ENCODE data around the gene ASB4. TPM values are rescaled to one million over a fixed set of nuclear protein-coding genes. Genes with fewer than 3 reads are reported as not detected.
A peak's percentile ranks its signal among the peaks of the same experiment; 100 is the strongest.
"Not testable (repeated sequence)": the region's sequence is repeated elsewhere in the genome, so short reads cannot be mapped to it uniquely, and the experiment has no call there.

Gene ASB4
- total and polyA plus RNA-seq, 9 donors = 18.6 to 50.5 (median 30.0) TPM

DNA sequence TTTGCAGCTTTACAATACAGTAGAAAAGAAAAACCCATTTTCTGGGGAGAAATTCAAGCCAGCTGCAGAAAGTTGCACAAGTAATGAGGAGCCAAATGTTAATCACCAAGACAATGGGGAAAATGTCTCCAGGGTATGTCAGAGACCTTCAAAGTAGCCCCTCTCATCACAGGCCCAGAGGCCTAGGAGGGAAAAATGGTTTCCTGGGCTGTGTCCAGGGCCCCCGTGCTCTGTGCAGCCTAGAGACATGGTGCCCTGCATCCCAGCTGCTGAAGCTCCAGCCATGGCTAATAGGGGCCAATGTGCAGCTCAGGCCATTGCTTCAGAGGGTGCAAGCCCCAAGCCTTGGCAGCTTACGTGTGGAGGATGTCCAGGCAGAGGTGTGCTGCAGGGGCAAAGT is 25.1 kb upstream of the ASB4 start:
- not testable (repeated sequence) for DNase-seq

DNA sequence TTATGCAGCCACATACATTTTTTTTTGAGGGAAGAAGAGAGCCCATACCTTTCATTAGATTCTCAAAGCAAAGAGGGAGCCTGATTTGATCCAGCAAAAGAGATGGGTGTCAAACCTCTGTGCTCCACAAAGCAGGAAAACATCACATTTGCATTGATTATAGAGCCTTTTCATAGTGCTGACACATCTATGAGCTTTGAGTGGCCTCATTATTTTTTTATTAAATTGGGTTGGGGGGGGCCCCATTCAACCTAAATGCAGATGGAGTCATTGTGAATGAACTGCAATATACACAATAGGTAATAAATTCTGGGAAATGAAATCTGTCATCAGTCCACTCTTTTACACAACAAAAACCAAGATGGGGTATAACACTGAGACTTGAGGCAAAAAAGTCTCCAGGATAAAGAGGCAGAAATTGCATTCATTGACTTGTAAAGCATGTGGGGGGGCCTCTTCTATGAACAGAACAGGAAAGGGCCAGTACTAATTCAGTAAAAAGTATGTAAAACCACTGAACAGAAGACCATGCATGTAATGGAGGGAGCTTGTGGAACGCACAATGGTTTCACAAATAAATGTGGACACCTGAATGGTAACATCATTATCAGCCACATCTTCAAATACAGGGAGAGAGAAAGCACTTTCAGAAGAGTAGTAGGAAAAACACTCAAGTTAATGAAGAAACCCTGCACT is 17.7 kb upstream of the ASB4 start:
- Histone ChIP-seq H3K4me1 (ENCODE audit: control insufficient read depth, insufficient read depth, low read length) (peaks cover 14% of the 10 kb centered on the region), H3K27ac (ENCODE audit: low read length) (no peak overlapping the region), H3K9me3 (replicated peaks; ENCODE audit: control insufficient read depth, low read depth, low read length) (no peaks in the 10 kb centered on the region), H3K4me3 (ENCODE audit: low read length) (no peak overlapping the region), H3K27me3 (ENCODE audit: control insufficient read depth, insufficient read depth, low read length) (no peaks in the 10 kb centered on the region), H3K36me3 (ENCODE audit: control insufficient read depth, insufficient read depth, low read length) (no peaks in the 10 kb centered on the region)
- WGBS (ENCODE audit: insufficient coverage) = no CpG with 5 or more reads among the region's 1 CpG
- no peak for DNase-seq

More for the DNA sequence above, 25.1 kb upstream of the ASB4 start:
- H3K9me3 ChIP-seq (replicated peaks; ENCODE audit: control insufficient read depth, low read depth, low read length); H3K36me3 ChIP-seq (ENCODE audit: control insufficient read depth, insufficient read depth, low read length); H3K27me3 ChIP-seq (ENCODE audit: control insufficient read depth, insufficient read depth, low read length); H3K27ac ChIP-seq (ENCODE audit: low read length); H3K4me3 ChIP-seq (ENCODE audit: low read length); H3K4me1 ChIP-seq (ENCODE audit: control insufficient read depth, insufficient read depth, low read length): not testable (repeated sequence)
- WGBS (ENCODE audit: insufficient coverage) = 82% methylated on average over 2 of the region's 2 CpGs

DNA sequence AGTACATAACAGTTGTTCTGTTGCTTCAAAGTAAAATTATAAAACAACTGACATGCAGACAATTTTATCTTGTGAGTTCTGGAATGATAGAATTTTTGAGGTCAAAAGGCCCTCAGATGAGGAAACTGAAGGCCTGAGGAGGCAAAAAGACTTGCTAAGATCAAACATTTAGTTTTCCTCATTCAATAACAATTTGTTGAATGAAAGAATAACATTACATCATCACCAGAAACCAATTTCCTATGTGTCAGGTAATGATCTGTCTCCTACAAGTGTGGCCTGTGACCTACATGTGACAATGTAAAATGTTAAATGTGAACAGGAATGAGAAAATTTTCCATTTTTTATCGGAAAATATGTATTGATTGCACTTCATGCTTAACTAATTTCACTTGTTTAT is 16.6 kb upstream of the ASB4 start:
- H3K4me1 ChIP-seq (ENCODE audit: control insufficient read depth, insufficient read depth, low read length) = peaks cover 16% of the 10 kb centered on the region
- H3K36me3 ChIP-seq (ENCODE audit: control insufficient read depth, insufficient read depth, low read length) = no peaks in the 10 kb centered on the region
- H3K9me3 ChIP-seq (replicated peaks; ENCODE audit: control insufficient read depth, low read depth, low read length) = no peaks in the 10 kb centered on the region
- WGBS (ENCODE audit: insufficient coverage) = no CpG with 5 or more reads among the region's 1 CpG
- H3K4me3 ChIP-seq (ENCODE audit: low read length) = no peak overlapping the region
- no peak overlapping the region for H3K27ac ChIP-seq (ENCODE audit: low read length)
- no peak for DNase-seq
- H3K27me3 ChIP-seq (ENCODE audit: control insufficient read depth, insufficient read depth, low read length) = no peaks in the 10 kb centered on the region

DNA sequence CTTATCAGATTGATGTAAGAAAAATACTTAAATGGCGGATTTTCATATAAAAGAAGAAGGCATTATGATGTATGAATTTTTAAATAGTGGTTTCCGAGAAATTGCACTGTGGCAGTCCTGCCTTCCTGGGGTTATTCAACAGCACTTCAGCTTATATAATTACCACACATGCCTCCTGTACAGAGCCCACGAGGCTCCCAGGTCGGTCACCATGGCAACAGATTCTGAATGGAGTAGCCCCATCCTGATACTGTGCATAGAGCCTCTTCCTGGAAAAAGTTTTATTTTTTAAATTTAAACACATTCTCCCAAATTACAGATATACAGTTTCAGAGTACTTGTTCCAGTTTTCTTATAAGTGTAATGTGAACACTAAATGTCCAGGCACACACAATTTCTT is 15.9 kb upstream of the ASB4 start:
- no peak for DNase-seq
- WGBS (ENCODE audit: insufficient coverage) = 40% methylated on average over 1 of the region's 4 CpGs
- H3K4me1 ChIP-seq (ENCODE audit: control insufficient read depth, insufficient read depth, low read length) = peaks cover 19% of the 10 kb centered on the region
- no peak overlapping the region for H3K27ac ChIP-seq (ENCODE audit: low read length)
- H3K4me3 ChIP-seq (ENCODE audit: low read length) = no peak overlapping the region
- no peaks in the 10 kb centered on the region for H3K27me3 ChIP-seq (ENCODE audit: control insufficient read depth, insufficient read depth, low read length)
- no peaks in the 10 kb centered on the region for H3K9me3 ChIP-seq (replicated peaks; ENCODE audit: control insufficient read depth, low read depth, low read length)
- H3K36me3 ChIP-seq (ENCODE audit: control insufficient read depth, insufficient read depth, low read length) = no peaks in the 10 kb centered on the region

DNA sequence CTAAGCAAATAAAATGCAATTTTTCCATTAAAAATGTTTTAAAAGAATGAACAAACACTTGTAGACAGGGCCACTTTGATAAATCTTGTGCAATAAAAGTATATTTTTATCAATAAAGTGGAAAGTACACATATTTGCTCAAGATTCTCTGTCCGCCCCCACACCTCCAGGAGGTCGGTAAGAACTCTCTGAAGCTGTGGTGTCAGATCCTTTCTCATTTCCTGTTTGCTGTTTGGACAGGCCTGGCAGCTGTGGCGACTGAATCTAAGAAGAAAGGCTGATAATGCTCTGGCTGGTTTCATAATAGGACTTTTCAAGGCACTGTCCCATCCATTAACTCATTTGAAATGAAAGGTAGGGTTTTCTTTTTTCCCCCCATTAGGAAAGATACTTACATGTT is 15.3 kb upstream of the ASB4 start:
- no peak overlapping the region for H3K4me3 ChIP-seq (ENCODE audit: low read length)
- no CpG with 5 or more reads among the region's 3 CpGs for WGBS (ENCODE audit: insufficient coverage)
- no peaks in the 10 kb centered on the region for H3K36me3 ChIP-seq (ENCODE audit: control insufficient read depth, insufficient read depth, low read length)
- no peaks in the 10 kb centered on the region for H3K27me3 ChIP-seq (ENCODE audit: control insufficient read depth, insufficient read depth, low read length)
- H3K9me3 ChIP-seq (replicated peaks; ENCODE audit: control insufficient read depth, low read depth, low read length) = no peaks in the 10 kb centered on the region
- peak; percentile 51 for DNase-seq
- peaks cover 19% of the 10 kb centered on the region for H3K4me1 ChIP-seq (ENCODE audit: control insufficient read depth, insufficient read depth, low read length)
- H3K27ac ChIP-seq (ENCODE audit: low read length) = no peak overlapping the region

DNA sequence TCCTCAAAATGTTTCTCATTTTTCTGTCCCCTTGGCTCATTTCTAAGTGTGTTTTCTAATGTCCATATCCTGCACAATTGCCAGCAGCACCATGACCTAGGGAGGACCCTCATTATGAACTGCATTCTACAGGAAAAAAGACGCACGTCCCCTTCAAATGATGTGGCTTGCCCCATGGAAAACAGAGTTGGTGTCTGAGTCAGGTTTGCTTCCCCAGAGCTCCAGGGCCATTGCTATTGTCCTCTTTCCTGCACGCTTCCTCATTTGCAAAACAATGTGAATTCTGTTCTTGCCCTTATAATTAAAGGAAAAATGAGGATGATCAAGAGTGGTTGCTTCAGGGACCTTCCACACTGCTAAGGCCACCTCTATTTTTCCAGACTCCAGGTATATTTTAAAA is 14.7 kb upstream of the ASB4 start:
- no peak for DNase-seq
- no peaks in the 10 kb centered on the region for H3K9me3 ChIP-seq (replicated peaks; ENCODE audit: control insufficient read depth, low read depth, low read length)
- 82% methylated on average over 2 of the region's 3 CpGs for WGBS (ENCODE audit: insufficient coverage)
- peaks cover 20% of the 10 kb centered on the region for H3K4me1 ChIP-seq (ENCODE audit: control insufficient read depth, insufficient read depth, low read length)
- H3K4me3 ChIP-seq (ENCODE audit: low read length) = no peak overlapping the region
- H3K36me3 ChIP-seq (ENCODE audit: control insufficient read depth, insufficient read depth, low read length) = no peaks in the 10 kb centered on the region
- no peaks in the 10 kb centered on the region for H3K27me3 ChIP-seq (ENCODE audit: control insufficient read depth, insufficient read depth, low read length)
- H3K27ac ChIP-seq (ENCODE audit: low read length) = no peak overlapping the region

DNA sequence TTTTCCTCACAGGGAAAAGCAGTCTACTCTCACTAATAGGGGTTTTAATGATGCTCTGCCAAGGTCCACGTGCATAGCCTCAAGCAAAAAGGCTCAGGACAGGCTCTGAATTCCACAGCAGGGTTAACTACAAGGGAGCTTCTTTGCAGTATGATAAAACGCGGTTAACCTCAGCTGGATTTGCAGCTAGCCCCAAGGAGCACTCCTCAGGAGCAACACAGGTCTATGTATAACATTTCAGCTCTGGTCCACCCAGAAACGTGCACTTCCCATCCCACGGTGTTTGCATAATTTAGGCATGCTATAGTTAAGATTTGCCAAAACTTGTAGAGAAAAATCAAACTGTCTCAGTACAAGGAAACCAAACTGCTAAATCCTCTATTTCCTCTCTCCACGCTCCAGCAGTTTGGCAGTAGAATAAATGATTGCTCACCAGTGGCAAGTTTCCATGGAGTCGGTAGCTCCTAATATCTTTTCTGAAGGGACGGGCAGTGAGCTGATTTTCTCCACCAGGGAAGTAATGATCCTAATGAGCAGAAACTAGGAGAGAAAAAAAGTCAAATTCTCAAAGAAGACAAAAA is 13.1 kb upstream of the ASB4 start:
- Histone ChIP-seq H3K4me1 (ENCODE audit: control insufficient read depth, insufficient read depth, low read length) (peaks cover 25% of the 10 kb centered on the region), H3K36me3 (ENCODE audit: control insufficient read depth, insufficient read depth, low read length) (no peaks in the 10 kb centered on the region), H3K4me3 (ENCODE audit: low read length) (no peak overlapping the region), H3K27me3 (ENCODE audit: control insufficient read depth, insufficient read depth, low read length) (no peaks in the 10 kb centered on the region), H3K9me3 (replicated peaks; ENCODE audit: control insufficient read depth, low read depth, low read length) (no peaks in the 10 kb centered on the region), H3K27ac (ENCODE audit: low read length) (peak overlapping the region; percentile 86)
- DNase-seq = peak; percentile 92
- WGBS (ENCODE audit: insufficient coverage) = 12% methylated on average over 3 of the region's 8 CpGs

DNA sequence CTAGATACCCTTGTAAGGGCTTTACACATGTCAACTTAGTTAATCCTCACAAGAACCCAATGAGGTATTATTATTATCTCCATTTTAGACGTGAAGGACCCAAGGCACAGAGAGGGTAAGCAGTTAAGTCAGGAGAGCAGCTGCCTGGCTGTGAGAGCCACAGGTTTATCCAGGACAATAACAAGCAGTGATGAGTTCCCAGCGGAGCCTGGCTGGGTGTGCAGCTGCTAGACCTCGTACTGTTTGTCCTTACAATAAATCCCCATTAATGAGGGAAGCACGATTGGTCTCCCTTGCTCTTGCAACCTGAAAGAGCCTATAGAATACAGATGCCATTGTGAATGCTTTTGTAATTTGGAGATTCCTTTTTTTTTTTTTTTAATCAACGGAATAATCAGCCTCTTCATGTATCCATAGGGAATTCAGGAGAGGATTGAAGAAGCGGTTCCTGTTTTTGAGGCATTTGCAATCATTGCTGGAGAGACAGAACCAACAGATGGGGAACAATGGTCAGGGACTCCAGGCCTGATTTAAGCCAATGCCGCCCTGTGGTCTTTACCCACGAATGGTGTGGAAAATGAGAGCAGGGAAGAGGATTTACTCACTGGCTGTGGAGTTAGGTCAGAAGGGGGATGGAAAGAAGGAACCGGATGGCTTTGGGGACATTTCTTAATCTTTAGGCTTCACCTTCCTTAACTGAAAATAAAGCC is 12.3 kb upstream of the ASB4 start:
- Histone ChIP-seq H3K27me3 (ENCODE audit: control insufficient read depth, insufficient read depth, low read length) (no peaks in the 10 kb centered on the region), H3K36me3 (ENCODE audit: control insufficient read depth, insufficient read depth, low read length) (no peaks in the 10 kb centered on the region), H3K27ac (ENCODE audit: low read length) (peak overlapping the region; percentile 86), H3K9me3 (replicated peaks; ENCODE audit: control insufficient read depth, low read depth, low read length) (no peaks in the 10 kb centered on the region), H3K4me1 (ENCODE audit: control insufficient read depth, insufficient read depth, low read length) (peaks cover 28% of the 10 kb centered on the region), H3K4me3 (ENCODE audit: low read length) (no peak overlapping the region)
- 43% methylated on average over 1 of the region's 9 CpGs for WGBS (ENCODE audit: insufficient coverage)
- peak; percentile 94 for DNase-seq

DNA sequence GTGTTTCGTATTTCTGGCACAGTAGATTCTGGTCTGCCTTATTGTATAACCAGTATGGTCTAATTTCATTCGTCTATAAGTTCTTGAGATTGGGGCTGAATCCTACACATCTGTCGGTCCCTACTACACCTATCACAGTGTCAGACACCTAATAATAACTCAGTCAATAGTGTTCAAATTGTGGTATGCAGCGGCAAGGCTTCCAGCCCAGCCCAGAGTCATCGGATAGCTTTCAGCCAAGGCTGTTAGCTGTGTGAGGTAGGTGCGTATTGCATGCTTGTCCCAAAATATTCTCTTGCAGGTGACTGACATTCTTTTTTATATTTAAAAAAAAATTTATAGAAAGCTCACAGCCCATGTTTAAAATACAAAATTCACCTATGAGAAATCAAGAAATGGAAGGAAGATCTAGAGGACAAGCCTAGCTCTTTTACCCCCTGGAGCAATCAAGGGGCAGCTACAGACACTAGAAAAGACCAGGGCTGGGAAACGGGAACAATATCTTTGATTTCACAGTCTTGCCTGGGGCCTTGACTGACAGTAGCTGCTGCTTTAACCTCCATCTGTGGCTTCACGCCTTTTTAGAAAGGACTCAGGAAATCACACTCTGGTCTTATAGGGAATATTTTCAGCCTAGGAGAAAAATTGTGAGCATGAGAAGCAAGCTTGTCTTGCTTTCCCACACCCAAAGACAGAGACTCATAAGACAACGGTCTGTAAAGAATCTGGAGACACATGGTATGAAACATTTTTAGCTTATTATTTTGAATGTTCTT is 9.5 kb upstream of the ASB4 start:
- DNase-seq = peak; percentile 87
- Histone ChIP-seq H3K9me3 (replicated peaks; ENCODE audit: control insufficient read depth, low read depth, low read length) (no peaks in the 10 kb centered on the region), H3K4me3 (ENCODE audit: low read length) (no peak overlapping the region), H3K4me1 (ENCODE audit: control insufficient read depth, insufficient read depth, low read length) (peaks cover 27% of the 10 kb centered on the region), H3K27ac (ENCODE audit: low read length) (peak overlapping the region; percentile 86), H3K36me3 (ENCODE audit: control insufficient read depth, insufficient read depth, low read length) (no peaks in the 10 kb centered on the region), H3K27me3 (ENCODE audit: control insufficient read depth, insufficient read depth, low read length) (no peaks in the 10 kb centered on the region)
- no CpG with 5 or more reads among the region's 9 CpGs for WGBS (ENCODE audit: insufficient coverage)

Data from muscle of leg (tissue), 11 donors.